ENCODE measurements around the gene CACNB2.

GRCh38 chr10:18202680-18203460 lies 62.6 kb downstream of the CACNB2 start:
- TF ChIP-seq CTCF (IDR thresholded peaks at IDR 0.05) (no peak), POLR2A (IDR thresholded peaks at IDR 0.05) (no peak), POLR2AphosphoS5 (IDR thresholded peaks at IDR 0.05) (no peak), EP300 (IDR thresholded peaks at IDR 0.05) (no peak)
